Fibroblast of villous mesenchyme (primary cell): ENCODE results near the gene LAMTOR5. TPM values are rescaled to one million over a fixed set of nuclear protein-coding genes. Genes with fewer than 3 reads are reported as not detected.

Experiments
- DNase-seq: peaks from one replicate; pipeline ENCODE4 v3.0.0-alpha.2; 2010; ENCODE audit warnings: low read depth
- H3K4me3 ChIP-seq: 2 replicates; pipeline ENCODE4 v1.5.1; 2011; ENCODE audit warnings: low read depth, mild to moderate bottlenecking, low read length
- CTCF ChIP-seq: IDR thresholded peaks from 2 replicates; pipeline ENCODE4 v1.5.1; 2012; ENCODE audit warnings: low read depth, mild to moderate bottlenecking, low read length; ENCODE audit not compliant: insufficient read depth
- total RNA-seq: library from RNA; depleted of rRNA; stranded (reverse); fragments of >200 nt; gene quantifications from 2 replicates; pipeline ENCODE4 v1.2.3, GENCODE V29; 2012

The LAMTOR5 gene
- total RNA-seq, 1 donor = 64.3 TPM

DNA sequence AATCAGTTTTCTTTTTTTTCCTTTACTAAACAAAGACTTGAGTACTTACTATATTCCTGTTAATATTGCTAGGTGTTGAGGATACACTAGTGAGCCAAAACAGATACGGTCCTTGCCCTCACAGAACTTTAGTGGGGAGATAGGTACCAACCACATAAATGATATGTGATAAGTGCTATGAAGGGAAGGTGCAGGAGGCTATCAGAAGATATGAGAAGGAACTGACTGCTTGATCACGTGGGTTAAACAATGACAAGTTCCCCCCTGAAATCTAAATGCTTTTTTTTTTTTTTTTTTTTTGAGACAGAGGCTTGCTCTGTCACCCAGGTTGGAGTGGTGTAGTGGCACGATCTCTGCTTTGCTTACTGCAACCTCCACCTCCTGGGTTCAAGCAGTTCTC lies 43.3 kb downstream of the LAMTOR5 start:
- no peak for DNase-seq
- H3K4me3 ChIP-seq = no peak overlapping the region
- TF ChIP-seq CTCF = no peak

DNA sequence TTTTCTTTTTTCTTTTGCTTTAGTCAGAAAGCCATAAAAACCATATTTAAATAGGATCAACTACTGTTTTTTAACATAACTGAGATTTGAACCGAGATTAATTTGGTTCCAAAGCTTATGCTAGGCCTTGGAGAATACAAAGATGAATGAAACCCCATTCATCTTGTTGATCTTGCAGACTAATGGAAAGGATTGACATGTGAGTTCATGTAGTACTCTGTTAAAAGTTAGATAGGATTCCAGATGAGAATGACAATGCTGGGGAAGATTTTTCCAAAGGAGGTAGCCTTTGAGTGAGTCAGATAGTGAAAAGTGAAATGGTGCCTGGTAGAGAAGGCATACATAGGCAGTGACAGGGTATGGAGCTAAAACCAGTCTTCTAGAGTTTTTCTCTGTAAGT lies 45.6 kb downstream of the LAMTOR5 start:
- no peak for TF ChIP-seq CTCF
- no peak overlapping the region for H3K4me3 ChIP-seq
- no peak for DNase-seq

- no peak overlapping the region for H3K4me3 ChIP-seq
- no peak for DNase-seq
- no peak for TF ChIP-seq CTCF
Measured at GRCh38 chr1:110360431-110360830, 47.1 kb downstream of the LAMTOR5 start.

- DNase-seq = no peak
- H3K4me3 ChIP-seq = no peak overlapping the region
- no peak for TF ChIP-seq CTCF
Measured at GRCh38 chr1:110356379-110356778, 51.1 kb downstream of the LAMTOR5 start.

DNA sequence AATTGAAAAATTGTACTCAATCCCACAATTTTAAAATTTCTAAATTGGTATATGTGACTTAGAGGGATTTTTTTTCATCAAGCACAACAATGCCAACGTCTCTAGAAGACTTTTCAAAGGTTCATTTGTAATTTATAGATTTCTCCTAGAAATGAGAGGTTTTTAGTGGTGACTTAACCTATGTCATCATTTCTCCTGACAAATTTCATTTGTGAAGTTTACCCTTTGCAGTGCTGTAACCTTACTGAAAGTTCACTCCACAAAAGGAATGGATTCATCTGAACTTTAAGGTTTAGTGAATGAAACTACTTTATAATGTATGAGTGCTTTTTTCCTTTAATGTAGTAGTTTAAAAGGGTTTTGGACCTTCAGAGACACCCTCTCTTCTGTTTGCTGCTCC lies 52.2 kb downstream of the LAMTOR5 start:
- no peak for DNase-seq
- no peak for TF ChIP-seq CTCF
- no peak overlapping the region for H3K4me3 ChIP-seq

Other genes starting within 250 kb of the LAMTOR5 start
- gene KCNC4, start 197.4 kb downstream of the LAMTOR5 start, total RNA-seq = 0.64 and 1.7 TPM in 2 replicates
- gene RBM15, start 68.3 kb downstream of the LAMTOR5 start, total RNA-seq = 42.2 and 54.0 TPM in 2 replicates
- 73.4 and 241 TPM in 2 replicates for gene SLC16A4, start 16.7 kb downstream of the LAMTOR5 start, total RNA-seq
- gene PROK1, start 43.5 kb upstream of the LAMTOR5 start, total RNA-seq = not detected in 2 replicates
- gene KCNA10, start 111.5 kb upstream of the LAMTOR5 start, total RNA-seq = not detected in 2 replicates
- under 0.01 TPM in 1 of 2 replicates, not detected in the other for gene KCNA2, start 198.7 kb upstream of the LAMTOR5 start, total RNA-seq